IMR-90 (cell line): Measurements from ENCODE around the gene GLS. TPM values are rescaled to one million over a fixed set of nuclear protein-coding genes. Genes with fewer than 3 reads are reported as not detected.

ENCODE experiments used
- ATAC-seq: fragments of 200-7000 bp; cut with Tn5 transposase; 2 replicates; pipeline ENCODE4 v1.9.1; 2020; ENCODE audit warnings: low read depth, mild to moderate bottlenecking, moderate library complexity
- BruUV-seq: library from RNA; stranded (reverse); fragments of 400-500 nt; replicated peaks from 2 replicates; lab custom pipeline; 2021; lab: Mats Ljungman, UMichigan
- CTCF ChIA-PET: fragments of 300-600 bp; formaldehyde crosslinking; extraction: SDS; loops from one replicate; lab custom pipeline; 2021; ENCODE audit warnings: antibody characterized with exemption; lab: Yijun Ruan, JAX
- POLR2A ChIA-PET: fragments of 300-600 bp; sonication (Branson Sonifier 250); formaldehyde crosslinking; loops from one replicate; lab custom pipeline; 2022; ENCODE audit warnings: antibody characterized with exemption; ENCODE audit not compliant: unreplicated experiment; lab: Charles Lee
- DNase-seq: peaks from one replicate; pipeline ENCODE4 v3.0.0; 2013
- H2AFZ ChIP-seq: replicated peaks from 2 replicates; pipeline ENCODE3; 2013; ENCODE audit warnings: low read length, mild to moderate bottlenecking; ENCODE audit not compliant: poor library complexity
- H2AK5ac ChIP-seq: 2 replicates; pipeline ENCODE4 v1.6.1; 2013; ENCODE audit warnings: low read depth, low read length, inconsistent platforms
- H2AK9ac ChIP-seq: replicated peaks from 2 replicates; pipeline ENCODE3; 2013; ENCODE audit warnings: mild to moderate bottlenecking, low read depth, low read length, moderate library complexity; ENCODE audit not compliant: poor library complexity
- H2BK120ac ChIP-seq: 2 replicates; pipeline ENCODE4 v1.6.1; 2013; ENCODE audit warnings: low read depth, low read length, inconsistent platforms
- H2BK15ac ChIP-seq: 3 replicates; pipeline ENCODE4 v1.6.1; 2013; ENCODE audit warnings: low read depth, low read length, inconsistent platforms
- H2BK20ac ChIP-seq: 2 replicates; pipeline ENCODE4 v1.6.1; 2013; ENCODE audit warnings: low read depth, mild to moderate bottlenecking, inconsistent platforms, low read length, moderate library complexity
- H2BK5ac ChIP-seq: 2 replicates; pipeline ENCODE4 v1.6.1; 2013; ENCODE audit warnings: mild to moderate bottlenecking, low read depth, low read length, inconsistent platforms; ENCODE audit not compliant: poor library complexity, severe bottlenecking
- H3K14ac ChIP-seq: replicated peaks from 2 replicates; pipeline ENCODE4 v1.6.1; 2013; ENCODE audit warnings: low read depth, low read length, inconsistent platforms
- H3K18ac ChIP-seq: 2 replicates; pipeline ENCODE4 v1.6.1; 2013; ENCODE audit warnings: low read depth, low read length, control low read depth
- H3K23ac ChIP-seq: 2 replicates; pipeline ENCODE4 v1.6.1; 2013; ENCODE audit warnings: low read depth, low read length, inconsistent platforms
- H3K27ac ChIP-seq: 2 replicates; pipeline ENCODE4 v1.5.1; 2013; ENCODE audit warnings: mild to moderate bottlenecking, control low read depth, low read length; ENCODE audit not compliant: insufficient read depth
- H3K27me3 ChIP-seq: 2 replicates; pipeline ENCODE4 v1.6.1; 2013; ENCODE audit warnings: low read length; ENCODE audit not compliant: control insufficient read depth, insufficient read depth
- H3K36me3 ChIP-seq: 2 replicates; pipeline ENCODE4 v1.6.1; 2013; ENCODE audit warnings: low read length, mixed read lengths; ENCODE audit not compliant: control insufficient read depth, insufficient read depth
- H3K4ac ChIP-seq: 2 replicates; pipeline ENCODE4 v1.6.1; 2013; ENCODE audit warnings: low read depth, low read length, inconsistent platforms
- H3K4me1 ChIP-seq: 2 replicates; pipeline ENCODE4 v1.6.1; 2013; ENCODE audit warnings: low read length, mixed read lengths; ENCODE audit not compliant: control insufficient read depth, insufficient read depth
- H3K4me2 ChIP-seq: 2 replicates; pipeline ENCODE4 v1.6.1; 2013; ENCODE audit warnings: low read depth, mild to moderate bottlenecking, control low read depth, low read length, moderate library complexity
- H3K4me3 ChIP-seq: 2 replicates; pipeline ENCODE4 v1.5.1; 2013; ENCODE audit warnings: low read depth, mild to moderate bottlenecking, control low read depth, low read length, moderate library complexity; ENCODE audit not compliant: insufficient read depth
- H3K56ac ChIP-seq: 2 replicates; pipeline ENCODE4 v1.6.1; 2013; ENCODE audit warnings: low read length, inconsistent platforms; ENCODE audit not compliant: insufficient read depth; ENCODE audit errors: extremely low read depth
- H3K79me1 ChIP-seq, 2 experiments: 2 replicates each; pipeline ENCODE4 v1.6.1; 2013; ENCODE audit warnings: low read length in 2 of 2, inconsistent platforms in 1 of 2, low read depth in 1 of 2
- H3K9ac ChIP-seq: 2 replicates; pipeline ENCODE4 v1.6.1; 2013; ENCODE audit warnings: low read depth, low read length, control low read depth
- H3K9me1 ChIP-seq: 2 replicates; pipeline ENCODE4 v1.6.1; 2013; ENCODE audit warnings: low read length, inconsistent platforms; ENCODE audit not compliant: insufficient read depth
- H3K9me3 ChIP-seq: 2 replicates; pipeline ENCODE4 v1.6.1; 2013; ENCODE audit warnings: low read length; ENCODE audit not compliant: control insufficient read depth, insufficient read depth
- H4K20me1 ChIP-seq: 2 replicates; pipeline ENCODE4 v1.6.1; 2013; ENCODE audit warnings: low read length, inconsistent platforms; ENCODE audit not compliant: insufficient read depth
- H4K5ac ChIP-seq: 2 replicates; pipeline ENCODE4 v1.6.1; 2013; ENCODE audit warnings: mild to moderate bottlenecking, low read depth, low read length, control low read depth
- H4K8ac ChIP-seq, 2 experiments: 2 replicates each; pipeline ENCODE4 v1.6.1; 2013; ENCODE audit warnings: low read depth in 2 of 2, low read length in 2 of 2, control low read depth in 1 of 2, inconsistent platforms in 1 of 2
- H4K91ac ChIP-seq: 2 replicates; pipeline ENCODE4 v1.6.1; 2013; ENCODE audit warnings: low read depth, low read length, inconsistent platforms; ENCODE audit not compliant: insufficient read depth
- CHD1 ChIP-seq: IDR thresholded peaks from 2 replicates; pipeline ENCODE4 v1.6.1; 2012; ENCODE audit warnings: low read depth, low read length, improper control_type of control experiment
- FOS ChIP-seq: fragments of 150-350 bp; IDR thresholded peaks from 2 replicates; pipeline ENCODE4 v1.6.1; 2016; ENCODE audit warnings: low read depth, low read length
- WGBS, 2 experiments: methylation state at CpG; one replicate each; pipeline versions ENCODE4 v1.1.5 to v1.1.7; 2013; ENCODE audit warnings: missing lambda C conversion rate in 2 of 2; ENCODE audit not compliant: insufficient read length in 1 of 2; ENCODE audit errors: extremely low coverage in 2 of 2; 5-methylcytosine and 5-hydroxymethylcytosine counted together
- dilution Hi-C: fragments of 300-500 bp; cut with HindIII; formaldehyde crosslinking; loops from one replicate; pipeline ENCODE4 v1.14.3; 2018; ENCODE audit warnings: low sequenced_read_pairs; ENCODE audit not compliant: unreplicated experiment
- in situ Hi-C: fragments of 300-500 bp; cut with MboI; formaldehyde crosslinking; loops from 3 replicates; pipeline ENCODE4 v1.14.3; 2019; ENCODE audit warnings: low sequenced_read_pairs, inconsistent platforms, mixed read lengths
- intact Hi-C: fragments of 100-400 bp; cut with micrococcal nuclease; formaldehyde crosslinking; loops from 2 replicates; pipeline ENCODE4 v1.10.0; 2022
- polyA plus RNA-seq, 3 experiments: library from polyadenylated mRNA; depleted of rRNA; stranded (reverse); fragments of >200 nt; gene quantifications; 2 replicates each; pipeline ENCODE4 v1.2.3, GENCODE V29; 2012; ENCODE audit warnings: low replicate concordance in 1 of 3
- total RNA-seq: library from RNA; depleted of rRNA; stranded (reverse); fragments of >200 nt; gene quantifications from 2 replicates; pipeline ENCODE4 v1.2.3, GENCODE V29; 2012

GLS gene
- total and polyA plus RNA-seq, 2 of the 4 experiments (the other 2 are of a cell fraction): 87.5 to 130 TPM

- Histone ChIP-seq H4K5ac (no peak overlapping the region), H3K9me1 (peaks cover 2% of the 10 kb centered on the region; the same call in 1 of the 2 replicates), H2AK9ac (no peak overlapping the region), H2BK15ac (no peak overlapping the region), H3K23ac (no peak overlapping the region), H4K20me1 (peaks cover 85% of the 10 kb centered on the region; the same call in 1 of the 2 replicates), H3K4ac (no peak overlapping the region), H3K4me3 (no peak overlapping the region), H3K18ac (no peak overlapping the region), H3K4me1 (peaks cover 3% of the 10 kb centered on the region; the same call in 1 of the 2 replicates), H2BK20ac (no peak overlapping the region), H3K4me2 (0 out of 2 replicates have a peak overlapping the region, but pooled peaks have one; percentile 12), H2AK5ac (no peak overlapping the region), H3K36me3 (peaks cover 2% of the 10 kb centered on the region), H4K91ac (no peak overlapping the region), H3K9me3 (no peaks in the 10 kb centered on the region), H3K14ac (no peak overlapping the region), H3K27ac (no peak overlapping the region), H4K8ac (no peak overlapping the region), H3K79me1 (peaks cover 0 to 23% of the 10 kb centered on the region in 2 experiments; a peak in 2 of 4 replicates), H3K9ac (no peak overlapping the region), H3K27me3 (no peaks in the 10 kb centered on the region), H2AFZ (no peak overlapping the region), H2BK120ac (no peak overlapping the region), H3K56ac (no peak overlapping the region), H2BK5ac (no peak overlapping the region)
- no CpG with 5 or more reads among the region's 2 CpGs for WGBS, 2 experiments
- CTCF ChIA-PET: interaction anchor here (1.1 kb wide), 1 partner anchor 10 kb away, joined by 3 read pairs; no protein-coding TSS in a partner anchor
- POLR2A ChIA-PET: no interaction called here
- in situ Hi-C loops (no loop called here), intact Hi-C loops (no loop called here), dilution Hi-C loops (no loop called here)
- 0 out of 2 replicates have a peak, but pooled peaks have one; percentile 12 for TF ChIP-seq FOS
- TF ChIP-seq CHD1: no peak
- ATAC-seq (no peak), DNase-seq (peak; percentile 36)
- no TSS peak for BruUV-seq
Observed at GRCh38 chr2:190887089-190887488, 6.5 kb downstream of the GLS start.
